ENCODE data around the gene SARM1.
"Not testable (repeated sequence)": the region's sequence is repeated elsewhere in the genome, so short reads cannot be mapped to it uniquely, and the experiment has no call there.

SARM1 gene

DNA sequence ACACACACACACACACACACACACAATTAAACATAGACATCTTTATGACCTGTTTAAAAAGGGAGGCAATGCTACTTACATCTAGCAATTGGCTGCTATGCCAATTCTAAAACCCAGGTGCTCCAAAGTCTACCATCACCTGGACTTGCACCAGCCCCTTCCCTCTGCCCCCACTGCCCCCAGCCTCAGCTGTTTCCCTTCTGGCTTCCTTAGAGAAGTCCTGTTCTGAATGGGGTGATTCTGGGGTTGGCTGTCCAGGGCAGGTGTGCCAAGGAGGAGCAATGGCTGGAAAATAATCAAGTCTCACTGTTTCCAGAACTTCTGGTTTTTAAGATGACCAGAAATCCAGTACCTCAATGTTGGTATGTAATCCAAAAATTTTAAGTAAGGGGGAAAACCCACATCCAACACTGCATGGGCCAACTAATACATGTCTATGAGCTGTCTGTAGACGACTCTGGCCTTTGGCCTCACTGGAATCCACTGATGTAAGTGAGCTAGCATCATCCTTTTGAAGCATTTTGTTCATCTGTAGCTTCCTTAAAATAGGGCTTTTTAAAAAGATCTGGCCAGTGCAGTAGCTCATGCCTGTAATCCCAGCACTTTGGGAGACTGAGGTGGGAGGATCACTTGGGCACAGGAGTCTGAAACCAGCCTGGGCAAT lies 38.3 kb upstream of the SARM1 start:
- Histone ChIP-seq H3K9ac (ENCODE audit: low read depth in 1 of 2, low read length in 2 of 2) (no peak overlapping the region), H3K27ac (ENCODE audit: low read depth in 2 of 2, low read length in 2 of 2) (no peak overlapping the region), H3K4me3 (ENCODE audit: low read length in 2 of 2) (no peak overlapping the region), H3K27me3 (ENCODE audit: control insufficient read depth in 2 of 2, insufficient read depth in 2 of 2, low read length in 2 of 2) (no peaks in the 10 kb centered on the region), H3K4me1 (ENCODE audit: control insufficient read depth in 2 of 2, insufficient read depth in 2 of 2, low read length in 2 of 2) (peaks cover 19 to 20% of the 10 kb centered on the region in 2 donors), H3K36me3 (ENCODE audit: control insufficient read depth in 2 of 2, insufficient read depth in 2 of 2, low read length in 2 of 2) (peaks cover 24 to 30% of the 10 kb centered on the region in 2 donors), H3K9me3 (ENCODE audit: control insufficient read depth in 2 of 2, low read length in 2 of 2) (no peaks in the 10 kb centered on the region)

- Histone ChIP-seq H3K27me3 (ENCODE audit: control insufficient read depth in 2 of 2, insufficient read depth in 2 of 2, low read length in 2 of 2) (no peaks in the 10 kb centered on the region), H3K27ac (ENCODE audit: low read depth in 2 of 2, low read length in 2 of 2) (no peak overlapping the region), H3K4me3 (ENCODE audit: low read length in 2 of 2) (peak overlapping the region; percentile 82 to 89), H3K9ac (ENCODE audit: low read depth in 1 of 2, low read length in 2 of 2) (peak overlapping the region; percentile 76 to 78), H3K4me1 (ENCODE audit: control insufficient read depth in 2 of 2, insufficient read depth in 2 of 2, low read length in 2 of 2) (peaks cover 19 to 20% of the 10 kb centered on the region in 2 donors), H3K9me3 (ENCODE audit: control insufficient read depth in 2 of 2, low read length in 2 of 2) (no peaks in the 10 kb centered on the region), H3K36me3 (ENCODE audit: control insufficient read depth in 2 of 2, insufficient read depth in 2 of 2, low read length in 2 of 2) (peaks cover 21 to 22% of the 10 kb centered on the region in 2 donors)
Observed at GRCh38 chr17:28334171-28334570, 37.3 kb upstream of the SARM1 start.

- Histone ChIP-seq H3K4me3 (ENCODE audit: low read length in 2 of 2) (peak overlapping the region; percentile 82 to 89), H3K4me1 (ENCODE audit: control insufficient read depth in 2 of 2, insufficient read depth in 2 of 2, low read length in 2 of 2) (peaks cover 19 to 20% of the 10 kb centered on the region in 2 donors), H3K9ac (ENCODE audit: low read depth in 1 of 2, low read length in 2 of 2) (peak overlapping the region; percentile 76 to 78), H3K27ac (ENCODE audit: low read depth in 2 of 2, low read length in 2 of 2) (peak overlapping the region; percentile 84 to 93), H3K9me3 (ENCODE audit: control insufficient read depth in 2 of 2, low read length in 2 of 2) (no peaks in the 10 kb centered on the region), H3K36me3 (ENCODE audit: control insufficient read depth in 2 of 2, insufficient read depth in 2 of 2, low read length in 2 of 2) (peaks cover 19 to 21% of the 10 kb centered on the region in 2 donors), H3K27me3 (ENCODE audit: control insufficient read depth in 2 of 2, insufficient read depth in 2 of 2, low read length in 2 of 2) (no peaks in the 10 kb centered on the region)
Observed at GRCh38 chr17:28334666-28335200, 36.8 kb upstream of the SARM1 start.

- Histone ChIP-seq H3K36me3 (ENCODE audit: control insufficient read depth in 2 of 2, insufficient read depth in 2 of 2, low read length in 2 of 2) (peaks cover 23 to 26% of the 10 kb centered on the region in 2 donors), H3K4me1 (ENCODE audit: control insufficient read depth in 2 of 2, insufficient read depth in 2 of 2, low read length in 2 of 2) (peaks cover 19 to 20% of the 10 kb centered on the region in 2 donors)
Observed at GRCh38 chr17:28335201-28335958, 36.1 kb upstream of the SARM1 start, which contains the start of the genes IFT20 and TNFAIP1. Gene IFT20, minus strand, starts transcription at chr17:28335472. Its CDS starts 3,487 bp downstream, at chr17:28331985. Gene TNFAIP1, plus strand, starts transcription at chr17:28335761. Its CDS starts 3,761 bp downstream, at chr17:28339522.

DNA sequence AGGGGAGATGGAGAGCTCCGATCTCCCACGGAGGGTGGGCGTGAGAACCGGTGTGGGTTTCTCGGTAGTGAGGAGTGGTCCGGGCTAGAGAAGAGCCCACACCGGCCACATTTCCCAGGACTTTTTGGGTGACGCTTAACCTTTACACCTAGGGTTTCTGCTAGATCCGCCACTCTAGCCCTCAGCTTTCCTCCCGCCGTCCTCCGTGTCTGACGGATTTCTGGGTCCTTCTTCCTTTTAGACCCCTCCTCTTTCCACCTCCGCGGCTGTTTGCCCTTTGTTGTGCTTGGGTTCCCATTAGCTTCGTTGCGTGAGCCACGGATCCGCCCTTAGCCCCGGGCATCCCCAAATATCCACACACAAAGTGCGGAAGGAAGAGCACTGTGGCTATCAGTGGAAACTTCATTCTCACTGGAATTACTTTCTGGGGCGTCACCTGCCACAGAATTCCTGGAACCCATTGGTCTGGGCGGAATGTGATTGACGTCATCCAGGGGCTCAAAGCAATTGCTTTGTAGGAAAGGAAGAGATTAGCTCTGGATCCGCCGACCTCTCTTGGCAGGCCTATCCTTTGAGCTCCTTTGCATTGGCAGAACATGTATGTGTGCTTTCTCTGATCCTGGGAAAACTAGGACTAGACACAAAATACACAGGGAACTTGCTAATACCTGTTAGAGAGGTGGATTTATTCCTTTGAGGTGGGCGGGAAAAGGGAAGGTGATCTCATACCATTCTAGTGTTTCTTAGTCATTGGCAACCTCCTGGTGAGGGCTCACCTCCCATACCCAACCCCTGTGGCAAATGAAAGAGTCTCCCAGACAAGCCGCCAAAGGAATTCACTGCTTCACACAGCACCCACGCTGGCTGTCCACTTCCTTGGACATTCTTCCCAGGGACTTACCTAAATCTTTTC lies 35.3 kb upstream of the SARM1 start:
- H3K4me3 ChIP-seq (ENCODE audit: low read length in 2 of 2), result peak overlapping the region; percentile 82 to 89
- peak overlapping the region; percentile 76 to 78 for H3K9ac ChIP-seq (ENCODE audit: low read depth in 1 of 2, low read length in 2 of 2)
- H3K27ac ChIP-seq (ENCODE audit: low read depth in 2 of 2, low read length in 2 of 2), result peak overlapping the region; percentile 89 to 93
- H3K4me1 ChIP-seq (ENCODE audit: control insufficient read depth in 2 of 2, insufficient read depth in 2 of 2, low read length in 2 of 2), result peaks cover 19 to 20% of the 10 kb centered on the region in 2 donors
- H3K36me3 ChIP-seq (ENCODE audit: control insufficient read depth in 2 of 2, insufficient read depth in 2 of 2, low read length in 2 of 2), result peaks cover 22 to 24% of the 10 kb centered on the region in 2 donors
- H3K27me3 ChIP-seq (ENCODE audit: control insufficient read depth in 2 of 2, insufficient read depth in 2 of 2, low read length in 2 of 2), result no peaks in the 10 kb centered on the region
- no peaks in the 10 kb centered on the region for H3K9me3 ChIP-seq (ENCODE audit: control insufficient read depth in 2 of 2, low read length in 2 of 2)

More at GRCh38 chr17:28335201-28335958, 36.1 kb upstream of the SARM1 start, which contains the start of the genes IFT20 and TNFAIP1:
- Histone ChIP-seq H3K27ac (ENCODE audit: low read depth in 2 of 2, low read length in 2 of 2) (peak within 1 kb of the TSS; percentile 89 to 93), H3K9ac (ENCODE audit: low read depth in 1 of 2, low read length in 2 of 2) (peak within 1 kb of the TSS; percentile 76 to 78), H3K27me3 (ENCODE audit: control insufficient read depth in 2 of 2, insufficient read depth in 2 of 2, low read length in 2 of 2) (no peaks in the 10 kb centered on the region), H3K9me3 (ENCODE audit: control insufficient read depth in 2 of 2, low read length in 2 of 2) (no peaks in the 10 kb centered on the region), H3K4me3 (ENCODE audit: low read length in 2 of 2) (peak within 1 kb of the TSS; percentile 82 to 89)

- Histone ChIP-seq H3K9me3 (ENCODE audit: control insufficient read depth in 2 of 2, low read length in 2 of 2) (no peaks in the 10 kb centered on the region), H3K9ac (ENCODE audit: low read depth in 1 of 2, low read length in 2 of 2) (no peak overlapping the region), H3K4me1 (ENCODE audit: control insufficient read depth in 2 of 2, insufficient read depth in 2 of 2, low read length in 2 of 2) (peaks cover 19 to 20% of the 10 kb centered on the region in 2 donors), H3K36me3 (ENCODE audit: control insufficient read depth in 2 of 2, insufficient read depth in 2 of 2, low read length in 2 of 2) (peaks cover 28 to 34% of the 10 kb centered on the region in 2 donors), H3K27ac (ENCODE audit: low read depth in 2 of 2, low read length in 2 of 2) (no peak overlapping the region), H3K27me3 (ENCODE audit: control insufficient read depth in 2 of 2, insufficient read depth in 2 of 2, low read length in 2 of 2) (no peaks in the 10 kb centered on the region), H3K4me3 (ENCODE audit: low read length in 2 of 2) (no peak overlapping the region)
Observed at GRCh38 chr17:28338056-28338768, 33.3 kb upstream of the SARM1 start.

- not testable (repeated sequence) for H3K27ac ChIP-seq (ENCODE audit: low read depth in 2 of 2, low read length in 2 of 2); H3K4me3 ChIP-seq (ENCODE audit: low read length in 2 of 2); H3K27me3 ChIP-seq (ENCODE audit: control insufficient read depth in 2 of 2, insufficient read depth in 2 of 2, low read length in 2 of 2); H3K9me3 ChIP-seq (ENCODE audit: control insufficient read depth in 2 of 2, low read length in 2 of 2); H3K9ac ChIP-seq (ENCODE audit: low read depth in 1 of 2, low read length in 2 of 2)
- Histone ChIP-seq H3K4me1 (ENCODE audit: control insufficient read depth in 2 of 2, insufficient read depth in 2 of 2, low read length in 2 of 2) (peaks cover 19 to 20% of the 10 kb centered on the region in 2 donors), H3K36me3 (ENCODE audit: control insufficient read depth in 2 of 2, insufficient read depth in 2 of 2, low read length in 2 of 2) (peaks cover 31 to 39% of the 10 kb centered on the region in 2 donors)
Observed at GRCh38 chr17:28338769-28339212, 32.7 kb upstream of the SARM1 start.

DNA sequence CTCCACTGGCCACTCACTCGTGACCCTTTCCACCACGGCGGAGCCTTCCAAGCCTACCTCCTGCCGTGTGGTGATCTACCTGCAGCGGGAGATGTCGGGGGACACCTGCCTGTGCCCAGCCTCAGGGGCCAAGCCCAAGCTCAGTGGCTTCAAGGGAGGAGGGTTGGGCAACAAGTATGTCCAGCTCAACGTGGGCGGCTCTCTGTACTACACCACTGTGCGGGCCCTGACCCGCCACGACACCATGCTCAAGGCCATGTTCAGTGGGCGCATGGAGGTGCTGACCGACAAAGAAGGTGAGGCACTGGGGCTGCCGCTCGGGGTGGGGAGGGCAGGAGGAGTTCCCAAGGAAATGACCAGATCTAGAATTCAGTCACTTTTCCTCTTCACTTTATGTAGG lies 32.1 kb upstream of the SARM1 start:
- Histone ChIP-seq H3K9me3 (ENCODE audit: control insufficient read depth in 2 of 2, low read length in 2 of 2) (no peaks in the 10 kb centered on the region), H3K27ac (ENCODE audit: low read depth in 2 of 2, low read length in 2 of 2) (no peak overlapping the region), H3K27me3 (ENCODE audit: control insufficient read depth in 2 of 2, insufficient read depth in 2 of 2, low read length in 2 of 2) (no peaks in the 10 kb centered on the region), H3K4me1 (ENCODE audit: control insufficient read depth in 2 of 2, insufficient read depth in 2 of 2, low read length in 2 of 2) (peaks cover 14 to 17% of the 10 kb centered on the region in 2 donors), H3K4me3 (ENCODE audit: low read length in 2 of 2) (no peak overlapping the region), H3K9ac (ENCODE audit: low read depth in 1 of 2, low read length in 2 of 2) (no peak overlapping the region), H3K36me3 (ENCODE audit: control insufficient read depth in 2 of 2, insufficient read depth in 2 of 2, low read length in 2 of 2) (peaks cover 38 to 46% of the 10 kb centered on the region in 2 donors)

GRCh38 chr17:28340374-28340773 lies 31.1 kb upstream of the SARM1 start:
- Histone ChIP-seq H3K9ac (ENCODE audit: low read depth in 1 of 2, low read length in 2 of 2) (no peak overlapping the region), H3K27ac (ENCODE audit: low read depth in 2 of 2, low read length in 2 of 2) (no peak overlapping the region), H3K4me3 (ENCODE audit: low read length in 2 of 2) (no peak overlapping the region), H3K36me3 (ENCODE audit: control insufficient read depth in 2 of 2, insufficient read depth in 2 of 2, low read length in 2 of 2) (peaks cover 44 to 54% of the 10 kb centered on the region in 2 donors), H3K9me3 (ENCODE audit: control insufficient read depth in 2 of 2, low read length in 2 of 2) (no peaks in the 10 kb centered on the region), H3K4me1 (ENCODE audit: control insufficient read depth in 2 of 2, insufficient read depth in 2 of 2, low read length in 2 of 2) (peaks cover 10 to 12% of the 10 kb centered on the region in 2 donors), H3K27me3 (ENCODE audit: control insufficient read depth in 2 of 2, insufficient read depth in 2 of 2, low read length in 2 of 2) (no peaks in the 10 kb centered on the region)
